Endothelial cell of umbilical vein (primary cell): ENCODE results near the gene WDR31. TPM values are rescaled to one million over a fixed set of nuclear protein-coding genes. Genes with fewer than 3 reads are reported as not detected.

ENCODE experiments used
- BruUV-seq: library from RNA; stranded (reverse); fragments of 400-500 nt; replicated peaks from 2 replicates; lab custom pipeline; 2021; lab: Mats Ljungman, UMichigan
- CTCF ChIA-PET: fragments of 300-600, 350-600 bp; sonication (Branson Sonifier 250); formaldehyde crosslinking; loops from one replicate; lab custom pipeline; 2021; ENCODE audit warnings: antibody characterized with exemption, inconsistent platforms; lab: Charles Lee
- POLR2A ChIA-PET: fragments of 300-600, 350-600 bp; sonication (Branson Sonifier 250); formaldehyde crosslinking; loops from one replicate; lab custom pipeline; 2021; ENCODE audit warnings: antibody characterized with exemption, inconsistent platforms; lab: Charles Lee
- DNase-seq: peaks from one replicate; pipeline ENCODE4 v3.0.0-alpha.2; 2011; ENCODE audit warnings: low read depth, low spot score
- FAIRE-seq: peaks from 2 replicates; lab custom pipeline; 2011; peaks lifted over from hg19 to GRCh38; lab: Jason Lieb, UNC
- H2AFZ ChIP-seq: 2 replicates; pipeline ENCODE4 v1.6.0; 2012; ENCODE audit warnings: low read depth, low read length, control low read depth, inconsistent platforms
- H3K27ac ChIP-seq: 2 replicates; pipeline ENCODE4 v1.5.1; 2011; ENCODE audit warnings: low read depth, mild to moderate bottlenecking, control low read depth, low read length, moderate library complexity; ENCODE audit not compliant: insufficient read depth
- H3K27me3 ChIP-seq, 2 experiments: 2 replicates each; pipeline versions ENCODE4 v1.6.0 to v1.6.1; 2011; ENCODE audit warnings: low read length in 2 of 2, mixed read lengths in 1 of 2; ENCODE audit not compliant: control insufficient read depth in 2 of 2, insufficient read depth in 2 of 2
- H3K36me3 ChIP-seq, 2 experiments: 2 replicates in 1 of 2; 3 replicates in 1 of 2; pipeline ENCODE4 v1.5.1; 2011; ENCODE audit warnings: low read length in 2 of 2, mild to moderate bottlenecking in 1 of 2, moderate library complexity in 1 of 2; ENCODE audit not compliant: control insufficient read depth in 2 of 2, insufficient read depth in 2 of 2; ENCODE audit errors: extremely low read depth in 1 of 2
- H3K4me1 ChIP-seq: 3 replicates; pipeline ENCODE4 v1.5.1; 2011; ENCODE audit warnings: mild to moderate bottlenecking, low read length; ENCODE audit not compliant: control insufficient read depth, insufficient read depth; ENCODE audit errors: extremely low read depth
- H3K4me2 ChIP-seq: 2 replicates; pipeline ENCODE4 v1.6.1; 2011; ENCODE audit warnings: low read length, control low read depth, mixed read lengths; ENCODE audit not compliant: insufficient read depth
- H3K4me3 ChIP-seq, 3 experiments: fragments of 200-600 bp in 1 of 3; sonication (generic), shearing (Covaris generic) in 1 of 3; replicated peaks in 1 of 3; 2 replicates each; pipeline ENCODE4 v1.5.1; 2011 to 2016; ENCODE audit warnings: control low read depth in 3 of 3, low read length in 3 of 3, mild to moderate bottlenecking in 2 of 3, inconsistent platforms in 1 of 3, low read depth in 1 of 3, moderate library complexity in 1 of 3; ENCODE audit not compliant: insufficient read depth in 1 of 3
- H3K79me2 ChIP-seq: 2 replicates; pipeline ENCODE4 v1.6.0; 2012; ENCODE audit warnings: low read length, inconsistent platforms; ENCODE audit not compliant: control insufficient read depth, insufficient read depth
- H3K9ac ChIP-seq: replicated peaks from 2 replicates; pipeline ENCODE3; 2011; ENCODE audit warnings: low read length, control low read depth; ENCODE audit not compliant: insufficient read depth; ENCODE audit errors: extremely low read depth
- H3K9me1 ChIP-seq: replicated peaks from 3 replicates; pipeline ENCODE4 v1.6.0; 2011; ENCODE audit warnings: mild to moderate bottlenecking, low read length; ENCODE audit not compliant: control insufficient read depth, insufficient read depth; ENCODE audit errors: extremely low read depth
- H3K9me3 ChIP-seq: replicated peaks from 2 replicates; pipeline ENCODE4 v1.5.1; 2012; ENCODE audit warnings: low read length, inconsistent platforms; ENCODE audit not compliant: control insufficient read depth, insufficient read depth
- H4K20me1 ChIP-seq: replicated peaks from 2 replicates; pipeline ENCODE3; 2011; ENCODE audit warnings: mild to moderate bottlenecking, low read length; ENCODE audit not compliant: control insufficient read depth, insufficient read depth; ENCODE audit errors: extremely low read depth
- CTCF ChIP-seq, 2 donors: IDR thresholded peaks; 1 replicate in 1 of 2; 2 replicates in 1 of 2; pipeline ENCODE4 v1.5.1; 2011; ENCODE audit warnings: low read length in 2 of 2, mild to moderate bottlenecking in 2 of 2, moderate library complexity in 2 of 2, control low read depth in 1 of 2, inconsistent platforms in 1 of 2, low read depth in 1 of 2; ENCODE audit not compliant: insufficient read depth in 1 of 2; ENCODE audit errors: extremely low read depth in 1 of 2
- EZH2 ChIP-seq: IDR thresholded peaks from 2 replicates; pipeline ENCODE4 v1.6.1; 2012; ENCODE audit warnings: borderline replicate concordance, low read depth, mild to moderate bottlenecking, moderate library complexity, low read length, inconsistent platforms; ENCODE audit not compliant: severe bottlenecking
- FOS ChIP-seq: IDR thresholded peaks from 2 replicates; pipeline ENCODE4 v1.6.1; 2011; ENCODE audit warnings: mild to moderate bottlenecking, low read length, moderate library complexity, borderline replicate concordance; ENCODE audit not compliant: insufficient read depth
- GATA2 ChIP-seq: IDR thresholded peaks from 2 replicates; pipeline ENCODE4 v1.7.0; 2011; ENCODE audit warnings: low read depth, mild to moderate bottlenecking, moderate library complexity, mixed read lengths, low read length; ENCODE audit not compliant: insufficient read length, insufficient read depth
- JUN ChIP-seq: IDR thresholded peaks from 2 replicates; pipeline ENCODE4 v1.6.1; 2011; ENCODE audit warnings: borderline replicate concordance, low read depth; ENCODE audit not compliant: insufficient read length, insufficient read depth
- MAX ChIP-seq: IDR thresholded peaks from 2 replicates; pipeline ENCODE4 v1.6.1; 2011; ENCODE audit not compliant: insufficient read depth, insufficient read length
- MYC ChIP-seq: IDR thresholded peaks from one replicate; pipeline ENCODE4 v1.6.1; 2011; ENCODE audit warnings: mild to moderate bottlenecking, low read depth, low read length
- POLR2A ChIP-seq: IDR thresholded peaks from 2 replicates; pipeline ENCODE4 v1.6.1; 2012; ENCODE audit warnings: low read depth, mild to moderate bottlenecking, control low read depth, low read length
- POLR2AphosphoS5 ChIP-seq: IDR thresholded peaks from 2 replicates; pipeline ENCODE4 v1.6.1; 2012; ENCODE audit warnings: low read depth, mild to moderate bottlenecking, control low read depth, low read length, moderate library complexity; ENCODE audit not compliant: insufficient read depth
- dilution Hi-C: fragments of 300-500 bp; cut with MboI; formaldehyde crosslinking; loops from one replicate; pipeline ENCODE4 v1.15.0; 2019; ENCODE audit warnings: low sequenced_read_pairs; ENCODE audit not compliant: extremely low pct_ligation_motif_present
- intact Hi-C: fragments of 100-400 bp; cut with micrococcal nuclease; formaldehyde crosslinking; loops from one replicate; pipeline ENCODE4 v1.10.0; 2022
- polyA plus RNA-seq, 4 experiments: library from polyadenylated mRNA; depleted of rRNA in 3 of 4; stranded (reverse) in 3 of 4; unstranded in 1 of 4; fragments of >200 nt; gene quantifications; 2 replicates each; pipeline versions ENCODE4 v1.2.1 to v1.2.3, GENCODE V29; 2011 to 2012; ENCODE audit warnings: missing spikeins in 1 of 4
- total RNA-seq: library from RNA; stranded (reverse); gene quantifications from 2 replicates; pipeline ENCODE4 v1.2.3, GENCODE V29; 2021

WDR31 gene
- total and polyA plus RNA-seq, 2 donors (not counting 3 experiments of a cell fraction or from before 2014, with no cell fraction given) = 0.22 to 1.00 TPM

- H3K27ac ChIP-seq = no peak overlapping the region
- no peaks in the 10 kb centered on the region for H3K4me1 ChIP-seq
- H4K20me1 ChIP-seq = no peaks in the 10 kb centered on the region
- peaks cover 2 to 11% of the 10 kb centered on the region in 2 experiments for H3K36me3 ChIP-seq
- H3K9ac ChIP-seq = no peak overlapping the region
- no peaks in the 10 kb centered on the region for H3K79me2 ChIP-seq
- no peaks in the 10 kb centered on the region for H3K9me1 ChIP-seq
- FAIRE-seq = no peak
- H3K4me2 ChIP-seq = no peak overlapping the region
- intact Hi-C loops = no loop called here
- H2AFZ ChIP-seq = no peak overlapping the region
- ChIA-PET CTCF (no interaction called here), POLR2A (no interaction called here)
- no peaks in the 10 kb centered on the region for H3K27me3 ChIP-seq
- TF ChIP-seq POLR2AphosphoS5 = no peak
- TF ChIP-seq FOS = no peak
- no peak for TF ChIP-seq CTCF (IDR thresholded peaks at IDR 0.05; ENCODE audit: extremely low read depth in 1 of 2, insufficient read depth in 1 of 2, low read depth in 1 of 2, low read length in 2 of 2)
- TF ChIP-seq POLR2A = no peak
- no peak for TF ChIP-seq GATA2
- TF ChIP-seq JUN = no peak
- no peak for TF ChIP-seq MYC
- TF ChIP-seq MAX = no peak
- TF ChIP-seq EZH2 = no peak
- dilution Hi-C loops = no loop called here
- no peak overlapping the region for H3K4me3 ChIP-seq
- DNase-seq = no peak
- H3K9me3 ChIP-seq = no peaks in the 10 kb centered on the region
- BruUV-seq = no TSS peak
These were observed 47.6 kb upstream of the WDR31 start for GRCh38 chr9:113387560-113388230.
